CD14-positive monocyte (primary cell): ENCODE data around the gene RFX1. TPM values are rescaled to one million over a fixed set of nuclear protein-coding genes. Genes with fewer than 3 reads are reported as not detected.
"Not testable (repeated sequence)": the region's sequence is repeated elsewhere in the genome, so short reads cannot be mapped to it uniquely, and the experiment has no call there.

Experiments used
- DNase-seq, 3 donors: peaks; one replicate each; pipeline ENCODE4 v3.0.0-alpha.2; 2011 to 2022
- H2AFZ ChIP-seq: 2 replicates; pipeline ENCODE4 v1.6.0; 2012; ENCODE audit warnings: mild to moderate bottlenecking, low read depth, low read length, inconsistent platforms; ENCODE audit not compliant: insufficient read depth, poor library complexity, severe bottlenecking
- H3K27ac ChIP-seq, 2 donors: 1 replicate in 1 of 2; 2 replicates in 1 of 2; pipeline ENCODE4 v1.5.1; 2012 to 2013; ENCODE audit warnings: low read length in 2 of 2, control low read depth in 1 of 2, inconsistent platforms in 1 of 2, low read depth in 1 of 2, mild to moderate bottlenecking in 1 of 2
- H3K27me3 ChIP-seq, 2 donors: one replicate each; pipeline versions ENCODE4 v1.6.0 to v1.6.1; 2011 to 2013; ENCODE audit warnings: low read length in 2 of 2; ENCODE audit not compliant: control insufficient read depth in 2 of 2, insufficient read depth in 2 of 2
- H3K36me3 ChIP-seq, 2 donors: replicated peaks in 1 of 2; 1 replicate in 1 of 2; 2 replicates in 1 of 2; pipeline versions ENCODE4 v1.5.1 to v1.6.1; 2012 to 2013; ENCODE audit warnings: low read length in 2 of 2, control low read depth in 1 of 2, inconsistent platforms in 1 of 2, mild to moderate bottlenecking in 1 of 2; ENCODE audit not compliant: insufficient read depth in 2 of 2, control insufficient read depth in 1 of 2
- H3K4me1 ChIP-seq, 2 donors: 1 replicate in 1 of 2; 2 replicates in 1 of 2; pipeline versions ENCODE4 v1.5.1 to v1.6.1; 2012 to 2013; ENCODE audit warnings: low read length in 2 of 2, control low read depth in 1 of 2, inconsistent platforms in 1 of 2, mild to moderate bottlenecking in 1 of 2, moderate library complexity in 1 of 2; ENCODE audit not compliant: insufficient read depth in 2 of 2, control insufficient read depth in 1 of 2
- H3K4me2 ChIP-seq: replicated peaks from 2 replicates; pipeline ENCODE3; 2012; ENCODE audit warnings: low read length, moderate library complexity, mild to moderate bottlenecking; ENCODE audit not compliant: poor library complexity, severe bottlenecking; ENCODE audit errors: extremely low read depth
- H3K4me3 ChIP-seq, 3 experiments: fragments of 200-600 bp in 1 of 3; sonication (generic) in 1 of 3; replicated peaks in 1 of 3; 1 replicate in 2 of 3; 2 replicates in 1 of 3; pipeline ENCODE4 v1.5.1; 2011 to 2013; ENCODE audit warnings: low read length in 3 of 3, mild to moderate bottlenecking in 3 of 3, control low read depth in 2 of 3, low read depth in 2 of 3, inconsistent platforms in 1 of 3, moderate library complexity in 1 of 3
- H3K79me2 ChIP-seq: 2 replicates; pipeline ENCODE4 v1.6.0; 2012; ENCODE audit warnings: mild to moderate bottlenecking, control low read depth, inconsistent platforms, low read length, moderate library complexity; ENCODE audit not compliant: insufficient read depth
- H3K9ac ChIP-seq: 2 replicates; pipeline ENCODE4 v1.6.0; 2017; ENCODE audit warnings: low read length, mild to moderate bottlenecking; ENCODE audit not compliant: insufficient read depth, poor library complexity, severe bottlenecking
- H3K9me3 ChIP-seq, 2 donors: replicated peaks in 1 of 2; 1 replicate in 1 of 2; 2 replicates in 1 of 2; pipeline versions ENCODE4 v1.5.1 to v1.6.1; 2012 to 2013; ENCODE audit warnings: low read length in 2 of 2, control low read depth in 1 of 2; ENCODE audit not compliant: control insufficient read depth in 1 of 2, insufficient read depth in 1 of 2
- H4K20me1 ChIP-seq: 2 replicates; pipeline ENCODE4 v1.6.0; 2012; ENCODE audit warnings: mild to moderate bottlenecking, low read length, control low read depth, moderate library complexity; ENCODE audit not compliant: insufficient read depth
- H3K27ac Mint-ChIP-seq, 7 donors: one replicate each; pipeline ENCODE4 v1.8.0; 2020; ENCODE audit warnings: mild to moderate bottlenecking in 7 of 7, mixed read lengths in 7 of 7, moderate library complexity in 6 of 7, inconsistent platforms in 2 of 7
- H3K27me3 Mint-ChIP-seq, 3 donors: one replicate each; pipeline ENCODE4 v1.8.0; 2021 to 2022; ENCODE audit warnings: low read depth in 3 of 3, mild to moderate bottlenecking in 3 of 3, mixed read lengths in 3 of 3, moderate library complexity in 3 of 3, inconsistent platforms in 1 of 3
- H3K36me3 Mint-ChIP-seq, 2 donors: one replicate each; pipeline ENCODE4 v1.8.0; 2020; ENCODE audit warnings: mixed read lengths in 2 of 2, inconsistent platforms in 1 of 2, mild to moderate bottlenecking in 1 of 2
- H3K4me1 Mint-ChIP-seq: one replicate; pipeline ENCODE4 v1.8.0; 2020; ENCODE audit warnings: mild to moderate bottlenecking, mixed read lengths
- H3K4me3 Mint-ChIP-seq, 2 donors: one replicate each; pipeline ENCODE4 v1.8.0; 2020; ENCODE audit warnings: mild to moderate bottlenecking in 2 of 2, mixed read lengths in 2 of 2, moderate library complexity in 1 of 2
- H3K9me3 Mint-ChIP-seq, 7 donors: one replicate each; pipeline ENCODE4 v1.8.0; 2020 to 2022; ENCODE audit warnings: mixed read lengths in 7 of 7, mild to moderate bottlenecking in 6 of 7, moderate library complexity in 6 of 7, inconsistent platforms in 2 of 7
- CTCF ChIP-seq: fragments of 200-600 bp; IDR thresholded peaks from one replicate; pipeline ENCODE4 v1.8.0; 2022; ENCODE audit warnings: antibody characterized with exemption, mild to moderate bottlenecking
- WGBS: methylation state at CpG from one replicate; pipeline ENCODE4 v1.1.5; 2013; ENCODE audit warnings: missing lambda C conversion rate; ENCODE audit not compliant: insufficient coverage; 5-methylcytosine and 5-hydroxymethylcytosine counted together
- intact Hi-C, 2 donors: fragments of 100-400 bp; cut with micrococcal nuclease; formaldehyde crosslinking; loops; one replicate each; pipeline versions ENCODE4 v1.15.0 to v1.15.1; 2023
- polyA plus RNA-seq, 3 donors: library from polyadenylated mRNA; depleted of rRNA in 1 of 3; unstranded in 2 of 3; stranded (reverse) in 1 of 3; fragments of 300-500 nt in 2 of 3; fragments of >200 nt in 1 of 3; fragmentation: Illumina TruSeq in 2 of 3; gene quantifications; 1 replicate in 2 of 3; 2 replicates in 1 of 3; pipeline ENCODE4 v1.2.3, GENCODE V29; 2012 to 2021

The RFX1 gene
- polyA plus RNA-seq, 3 donors = 0.89 to 12.8 (median 0.95) TPM

GRCh38 chr19:13968383-13968935, 37.7 kb downstream of the RFX1 start:
- peaks cover 54 to 94% of the 10 kb centered on the region in 2 donors for H3K36me3 Mint-ChIP-seq
- H3K9ac ChIP-seq = no peak overlapping the region
- no peak for TF ChIP-seq CTCF
- H3K4me1 Mint-ChIP-seq = no peaks in the 10 kb centered on the region
- H3K4me3 Mint-ChIP-seq = no peak overlapping the region
- H3K9me3 ChIP-seq = no peaks in the 10 kb centered on the region
- H3K27ac Mint-ChIP-seq = no peak overlapping the region
- no peaks in the 10 kb centered on the region for H3K79me2 ChIP-seq
- H3K36me3 ChIP-seq = peaks cover 75 to 90% of the 10 kb centered on the region in 2 donors
- H3K4me1 ChIP-seq = no peaks in the 10 kb centered on the region
- WGBS = 98% methylated on average over 19 of the region's 22 CpGs
- H3K4me3 ChIP-seq = no peak overlapping the region
- no peaks in the 10 kb centered on the region for H3K9me3 Mint-ChIP-seq
- H3K4me2 ChIP-seq = no peak overlapping the region
- no peak overlapping the region for H3K27ac ChIP-seq
- no peaks in the 10 kb centered on the region for H4K20me1 ChIP-seq
- H2AFZ ChIP-seq = no peak overlapping the region
- intact Hi-C loops = loop anchor here in 1 of 2 donors (5.0 kb wide), 1 partner anchor 34 kb away; no protein-coding TSS in a partner anchor
- H3K27me3 Mint-ChIP-seq = no peaks in the 10 kb centered on the region
- no peak for DNase-seq
- H3K27me3 ChIP-seq = no peaks in the 10 kb centered on the region

GRCh38 chr19:13967206-13967605, 38.9 kb downstream of the RFX1 start:
- intact Hi-C loops = loop anchor here in 1 of 2 donors (5.0 kb wide), 1 partner anchor 35 kb away; no protein-coding TSS in a partner anchor
- H3K4me1 Mint-ChIP-seq, H3K9ac ChIP-seq, H2AFZ ChIP-seq, H3K4me3 Mint-ChIP-seq, H3K9me3 ChIP-seq, H3K79me2 ChIP-seq, H3K9me3 Mint-ChIP-seq, DNase-seq, H4K20me1 ChIP-seq, H3K27ac ChIP-seq, H3K27me3 Mint-ChIP-seq, H3K4me3 ChIP-seq, H3K4me2 ChIP-seq, H3K27me3 ChIP-seq, H3K4me1 ChIP-seq: not testable (repeated sequence)
- 100% methylated on average over 5 of the region's 8 CpGs for whole genome bisulfite sequencing
- Mint-ChIP-seq H3K27ac (peak overlapping the region in 1 of 7 donors; percentile 54), H3K36me3 (peaks cover 45 to 85% of the 10 kb centered on the region in 2 donors)
- peaks cover 67 to 88% of the 10 kb centered on the region in 2 donors for H3K36me3 ChIP-seq
